SK-N-SH treated with all-trans-retinoic acid at 6 μM for 48 hours (cell line): ENCODE results near the gene CMTM2.

Source experiments
- BACH2 ChIP-seq: fragments of 250-450 bp; sonication (Bioruptor Pico); IDR thresholded peaks from 2 replicates; pipeline ENCODE4 v1.9.0; 2021; ENCODE audit warnings: mild to moderate bottlenecking, borderline replicate concordance
- CREB5 ChIP-seq: fragments of 250-450 bp; sonication (Bioruptor Pico); IDR thresholded peaks from 2 replicates; pipeline ENCODE4 v1.5.1; 2020; ENCODE audit warnings: low read depth, mild to moderate bottlenecking, moderate library complexity
- CSDC2 ChIP-seq: fragments of 250-450 bp; sonication (Bioruptor Pico); IDR thresholded peaks from 2 replicates; pipeline ENCODE4 v1.5.0; 2020; ENCODE audit warnings: mild to moderate bottlenecking, moderate library complexity
- CSRNP3 ChIP-seq: fragments of 250-450 bp; sonication (Bioruptor Pico); IDR thresholded peaks from 2 replicates; pipeline ENCODE4 v1.5.1; 2021; ENCODE audit warnings: mild to moderate bottlenecking, moderate library complexity
- ESRRG ChIP-seq: fragments of 250-450 bp; sonication (Bioruptor Pico); IDR thresholded peaks from 2 replicates; pipeline ENCODE4 v1.6.1; 2021; ENCODE audit warnings: mild to moderate bottlenecking
- GLIS3 ChIP-seq: fragments of 250-450 bp; sonication (Bioruptor Pico); IDR thresholded peaks from 2 replicates; pipeline ENCODE4 v1.5.0; 2020; ENCODE audit warnings: mild to moderate bottlenecking, moderate library complexity
- PATZ1 ChIP-seq: fragments of 250-450 bp; sonication (Bioruptor Pico); IDR thresholded peaks from 2 replicates; pipeline ENCODE4 v1.8.0; 2020; ENCODE audit warnings: mild to moderate bottlenecking, moderate library complexity, borderline replicate concordance
- PPARA ChIP-seq: fragments of 250-450 bp; sonication (Bioruptor Pico); IDR thresholded peaks from 2 replicates; pipeline ENCODE4 v1.5.0; 2020; ENCODE audit warnings: mild to moderate bottlenecking, borderline replicate concordance
- RARB ChIP-seq: fragments of 250-450 bp; sonication (Bioruptor Pico); IDR thresholded peaks from 2 replicates; pipeline ENCODE4 v1.8.0; 2021; ENCODE audit warnings: mild to moderate bottlenecking, moderate library complexity
- ZC3H10 ChIP-seq: fragments of 250-450 bp; sonication (Bioruptor Pico); IDR thresholded peaks from 2 replicates; pipeline ENCODE4 v1.5.1; 2021; ENCODE audit warnings: mild to moderate bottlenecking, moderate library complexity

- no peak for TF ChIP-seq CREB5 (CRISPR knock-in tag)
- TF ChIP-seq PATZ1 (CRISPR knock-in tag), result no peak
- TF ChIP-seq ZC3H10 (CRISPR knock-in tag), result no peak
- no peak for TF ChIP-seq GLIS3 (CRISPR knock-in tag)
- no peak for TF ChIP-seq RARB (CRISPR knock-in tag)
- no peak for TF ChIP-seq ESRRG
- TF ChIP-seq CSDC2 (CRISPR knock-in tag), result no peak
- TF ChIP-seq BACH2, result no peak
- no peak for TF ChIP-seq PPARA (CRISPR knock-in tag)
- TF ChIP-seq CSRNP3 (CRISPR knock-in tag), result no peak
These were observed 44.5 kb downstream of the CMTM2 start for GRCh38 chr16:66623755-66624154.
